Keratinocyte (primary cell): ENCODE results near the gene STIP1. TPM values are rescaled to one million over a fixed set of nuclear protein-coding genes. Genes with fewer than 3 reads are reported as not detected.
A peak's percentile ranks its signal among the peaks of the same experiment; 100 is the strongest.

Experiments used
- DNase-seq: peaks from one replicate; pipeline ENCODE4 v3.0.0-alpha.2; 2011; ENCODE audit warnings: low read depth, missing footprints, low spot score
- FAIRE-seq: peaks from 2 replicates; lab custom pipeline; 2011; peaks lifted over from hg19 to GRCh38; lab: Jason Lieb, UNC
- H2AFZ ChIP-seq: 2 replicates; pipeline ENCODE4 v1.6.0; 2012; ENCODE audit warnings: low read length, control low read depth, inconsistent platforms; ENCODE audit not compliant: control insufficient read depth
- H3K27ac ChIP-seq: 2 replicates; pipeline ENCODE4 v1.5.1; 2011; ENCODE audit warnings: low read length; ENCODE audit not compliant: control insufficient read depth, insufficient read depth
- H3K27me3 ChIP-seq: 3 replicates; pipeline ENCODE4 v1.6.0; 2011; ENCODE audit warnings: low read length; ENCODE audit not compliant: control insufficient read depth, insufficient read depth; ENCODE audit errors: extremely low read depth
- H3K36me3 ChIP-seq, 2 experiments: 2 replicates in 1 of 2; 3 replicates in 1 of 2; pipeline ENCODE4 v1.5.1; 2011; ENCODE audit warnings: low read length in 2 of 2, mild to moderate bottlenecking in 1 of 2; ENCODE audit not compliant: control insufficient read depth in 2 of 2, insufficient read depth in 2 of 2; ENCODE audit errors: extremely low read depth in 1 of 2
- H3K4me1 ChIP-seq: 3 replicates; pipeline ENCODE4 v1.5.1; 2011; ENCODE audit warnings: low read length; ENCODE audit not compliant: control insufficient read depth, insufficient read depth; ENCODE audit errors: extremely low read depth
- H3K4me2 ChIP-seq: 3 replicates; pipeline ENCODE4 v1.6.0; 2011; ENCODE audit warnings: low read depth, low read length; ENCODE audit not compliant: control insufficient read depth, insufficient read depth; ENCODE audit errors: extremely low read depth
- H3K4me3 ChIP-seq, 3 experiments: fragments of 200-600 bp in 1 of 3; sonication (generic) in 1 of 3; 2 replicates in 2 of 3; 3 replicates in 1 of 3; pipeline ENCODE4 v1.5.1; 2011 to 2016; ENCODE audit warnings: low read length in 3 of 3, mild to moderate bottlenecking in 3 of 3, control low read depth in 2 of 3, inconsistent platforms in 1 of 3, low read depth in 1 of 3, mixed read lengths in 1 of 3, mixed run types in 1 of 3, moderate library complexity in 1 of 3; ENCODE audit not compliant: control insufficient read depth in 2 of 3, insufficient read depth in 2 of 3; ENCODE audit errors: extremely low read depth in 1 of 3
- H3K79me2 ChIP-seq: 2 replicates; pipeline ENCODE4 v1.6.0; 2012; ENCODE audit warnings: low read length; ENCODE audit not compliant: control insufficient read depth, insufficient read depth
- H3K9ac ChIP-seq: 3 replicates; pipeline ENCODE4 v1.6.0; 2011; ENCODE audit warnings: low read length; ENCODE audit not compliant: control insufficient read depth, insufficient read depth; ENCODE audit errors: extremely low read depth
- H3K9me1 ChIP-seq: 3 replicates; pipeline ENCODE4 v1.6.0; 2011; ENCODE audit warnings: low read length; ENCODE audit not compliant: control insufficient read depth, insufficient read depth; ENCODE audit errors: extremely low read depth
- H3K9me3 ChIP-seq: 2 replicates; pipeline ENCODE4 v1.5.1; 2012; ENCODE audit warnings: low read depth, low read length; ENCODE audit not compliant: control insufficient read depth
- H4K20me1 ChIP-seq: 3 replicates; pipeline ENCODE4 v1.6.0; 2011; ENCODE audit warnings: low read length; ENCODE audit not compliant: control insufficient read depth, insufficient read depth; ENCODE audit errors: extremely low read depth
- CTCF ChIP-seq, 3 experiments: IDR thresholded peaks in 1 of 3; conservative IDR thresholded peaks in 1 of 3; optimal IDR thresholded peaks in 1 of 3; 2 replicates in 2 of 3; 3 replicates in 1 of 3; pipeline versions ENCODE3 to v1.5.1; 2011; ENCODE audit warnings: low read length in 3 of 3, mild to moderate bottlenecking in 3 of 3, moderate library complexity in 2 of 3, control low read depth in 1 of 3, inconsistent platforms in 1 of 3; ENCODE audit not compliant: insufficient read depth in 2 of 3; ENCODE audit errors: extremely low read depth in 1 of 3
- EZH2 ChIP-seq: IDR thresholded peaks from one replicate; pipeline ENCODE4 v1.6.1; 2012; ENCODE audit warnings: inconsistent platforms, mild to moderate bottlenecking, low read length, moderate library complexity
- dilution Hi-C: fragments of 300-500 bp; cut with MboI; formaldehyde crosslinking; loops from one replicate; pipeline ENCODE4 v1.7.0; 2020; ENCODE audit warnings: low sequenced_read_pairs; ENCODE audit not compliant: extremely low pct_ligation_motif_present
- polyA plus RNA-seq, 5 experiments: library from polyadenylated mRNA; depleted of rRNA in 3 of 5; stranded (reverse) in 3 of 5; stranded (forward) in 1 of 5; unstranded in 1 of 5; fragments of >200 nt; gene quantifications; 1 replicate in 1 of 5; 2 replicates in 3 of 5; 3 replicates in 1 of 5; pipeline versions ENCODE4 v1.2.1 to v1.2.3, GENCODE V29; 2011 to 2012; ENCODE audit warnings: missing spikeins in 2 of 5, low read depth in 1 of 5, low replicate concordance in 1 of 5

STIP1 gene
- polyA plus RNA-seq, 1 donor (not counting 4 experiments of a cell fraction or from before 2014, with no cell fraction given): 206 TPM

DNA sequence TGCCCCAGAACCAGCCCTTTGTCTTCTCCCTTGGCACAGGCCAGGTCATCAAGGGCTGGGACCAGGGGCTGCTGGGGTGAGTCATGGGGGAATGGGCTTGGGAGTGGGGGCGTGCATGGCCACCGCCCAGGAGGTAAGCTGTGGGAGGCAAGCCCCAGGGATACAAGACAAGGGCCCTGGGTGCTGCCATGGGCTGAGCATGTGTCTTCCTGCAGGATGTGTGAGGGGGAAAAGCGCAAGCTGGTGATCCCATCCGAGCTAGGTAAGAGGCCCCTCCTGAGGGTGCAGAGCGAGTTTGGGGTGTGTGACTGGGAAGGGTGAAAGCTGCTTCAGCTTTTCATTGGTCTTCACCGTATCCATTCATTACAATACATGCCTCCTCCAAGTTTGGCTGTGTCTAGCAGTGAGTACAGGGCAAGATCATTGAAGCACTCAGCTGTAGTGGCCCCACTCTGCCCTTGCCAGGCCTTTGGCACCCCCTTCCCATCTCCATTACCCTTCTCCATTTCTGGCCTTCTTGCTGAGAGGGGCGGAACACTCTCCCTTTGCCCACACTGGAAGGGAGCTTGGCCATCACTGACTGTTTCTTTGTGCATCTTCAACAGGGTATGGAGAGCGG is 57.4 kb downstream of the STIP1 start:
- peak overlapping the region; percentile 2 for H3K27ac ChIP-seq
- dilution Hi-C loops: no loop called here
- DNase-seq (no peak), FAIRE-seq (no peak)
- H3K9ac ChIP-seq: no peak overlapping the region
- no peaks in the 10 kb centered on the region for H4K20me1 ChIP-seq
- H2AFZ ChIP-seq: no peak overlapping the region
- no peak for TF ChIP-seq EZH2
- no peak for TF ChIP-seq CTCF (optimal IDR thresholded peaks at IDR 0.05 in 1 of 3, IDR thresholded peaks at IDR 0.05 in 1 of 3, conservative IDR thresholded peaks at IDR 0.05 in 1 of 3; ENCODE audit: extremely low read depth in 1 of 3, insufficient read depth in 2 of 3, low read length in 3 of 3)
- H3K4me2 ChIP-seq: peak overlapping the region; percentile 67
- H3K9me1 ChIP-seq: no peaks in the 10 kb centered on the region
- no peaks in the 10 kb centered on the region for H3K27me3 ChIP-seq
- H3K36me3 ChIP-seq: peaks cover 11 to 22% of the 10 kb centered on the region in 2 experiments
- peaks cover 40% of the 10 kb centered on the region for H3K4me1 ChIP-seq
- no peaks in the 10 kb centered on the region for H3K9me3 ChIP-seq
- peaks cover 26% of the 10 kb centered on the region for H3K79me2 ChIP-seq
- no peak overlapping the region for H3K4me3 ChIP-seq

- H3K79me2 ChIP-seq: peaks cover 26% of the 10 kb centered on the region
Measured at GRCh38 chr11:64244107-64244506, 58.1 kb downstream of the STIP1 start.

More at GRCh38 chr11:64244107-64244506, 58.1 kb downstream of the STIP1 start:
- dilution Hi-C loops: no loop called here
- Histone ChIP-seq H3K9ac (no peak overlapping the region), H2AFZ (no peak overlapping the region), H4K20me1 (no peaks in the 10 kb centered on the region), H3K27me3 (no peaks in the 10 kb centered on the region), H3K9me1 (no peaks in the 10 kb centered on the region), H3K36me3 (peaks cover 6 to 15% of the 10 kb centered on the region in 2 experiments), H3K9me3 (no peaks in the 10 kb centered on the region), H3K27ac (no peak overlapping the region), H3K4me3 (peak overlapping the region in 1 of 3 experiments; percentile 20), H3K4me1 (peaks cover 40% of the 10 kb centered on the region), H3K4me2 (peak overlapping the region; percentile 32)
- TF ChIP-seq EZH2 (no peak), CTCF (optimal IDR thresholded peaks at IDR 0.05 in 1 of 3, IDR thresholded peaks at IDR 0.05 in 1 of 3, conservative IDR thresholded peaks at IDR 0.05 in 1 of 3; ENCODE audit: extremely low read depth in 1 of 3, insufficient read depth in 2 of 3, low read length in 3 of 3) (no peak)
- no peak for FAIRE-seq
- no peak for DNase-seq
